Fibroblast of lung (primary cell): Measurements from ENCODE around the gene PDS5B. TPM values are rescaled to one million over a fixed set of nuclear protein-coding genes. Genes with fewer than 3 reads are reported as not detected.

Source experiments
- DNase-seq, 2 donors: peaks; one replicate each; pipeline versions ENCODE4 v3.0.0 to v3.0.0-alpha.2; 2010; ENCODE audit warnings: low read depth in 2 of 2
- H2AFZ ChIP-seq: 2 replicates; pipeline ENCODE4 v1.5.1; 2012; ENCODE audit warnings: low read length, control low read depth, inconsistent platforms
- H3K27ac ChIP-seq: 2 replicates; pipeline ENCODE4 v1.5.1; 2011; ENCODE audit warnings: low read length, control low read depth; ENCODE audit not compliant: insufficient read depth
- H3K27me3 ChIP-seq: 2 replicates; pipeline ENCODE4 v1.5.1; 2011; ENCODE audit warnings: mild to moderate bottlenecking, low read length; ENCODE audit not compliant: control insufficient read depth, insufficient read depth
- H3K36me3 ChIP-seq: 2 replicates; pipeline ENCODE4 v1.5.1; 2011; ENCODE audit warnings: low read length; ENCODE audit not compliant: control insufficient read depth, insufficient read depth
- H3K4me1 ChIP-seq: 2 replicates; pipeline ENCODE4 v1.5.1; 2011; ENCODE audit warnings: low read length; ENCODE audit not compliant: control insufficient read depth, insufficient read depth; ENCODE audit errors: extremely low read depth
- H3K4me2 ChIP-seq: 2 replicates; pipeline ENCODE4 v1.5.1; 2011; ENCODE audit warnings: low read length, control low read depth; ENCODE audit not compliant: insufficient read depth; ENCODE audit errors: extremely low read depth
- H3K4me3 ChIP-seq, 4 experiments: fragments of 200-600 bp in 1 of 4; sonication (generic) in 1 of 4; replicated peaks in 1 of 4; 2 replicates each; pipeline ENCODE4 v1.5.1; 2011 to 2016; ENCODE audit warnings: low read length in 4 of 4, low read depth in 3 of 4, mild to moderate bottlenecking in 3 of 4, control low read depth in 2 of 4, inconsistent platforms in 1 of 4, mixed read lengths in 1 of 4; ENCODE audit not compliant: insufficient read depth in 1 of 4; ENCODE audit errors: control extremely low read depth in 1 of 4
- H3K79me2 ChIP-seq: 2 replicates; pipeline ENCODE4 v1.5.1; 2012; ENCODE audit warnings: mild to moderate bottlenecking, low read length, inconsistent platforms; ENCODE audit not compliant: control insufficient read depth, insufficient read depth
- H3K9ac ChIP-seq: 2 replicates; pipeline ENCODE4 v1.5.1; 2011; ENCODE audit warnings: mild to moderate bottlenecking, low read length, control low read depth; ENCODE audit not compliant: insufficient read depth
- H3K9me3 ChIP-seq: 2 replicates; pipeline ENCODE4 v1.5.1; 2012; ENCODE audit warnings: low read depth, low read length; ENCODE audit not compliant: control insufficient read depth, insufficient read depth
- H4K20me1 ChIP-seq: 2 replicates; pipeline ENCODE4 v1.5.1; 2011; ENCODE audit warnings: low read length; ENCODE audit not compliant: control insufficient read depth, insufficient read depth; ENCODE audit errors: extremely low read depth
- EZH2 ChIP-seq: IDR thresholded peaks from 2 replicates; pipeline ENCODE4 v1.5.1; 2012; ENCODE audit warnings: low read length, control low read depth, mild to moderate bottlenecking; ENCODE audit errors: missing control alignments
- polyA plus RNA-seq, 2 donors: library from polyadenylated mRNA; depleted of rRNA in 1 of 2; stranded (reverse) in 1 of 2; unstranded in 1 of 2; fragments of >200 nt; gene quantifications; 2 replicates each; pipeline ENCODE4 v1.2.1, GENCODE V29; 2011 to 2012; ENCODE audit warnings: missing spikeins in 1 of 2
- total RNA-seq: library from RNA; depleted of rRNA; stranded (reverse); fragments of >200 nt; gene quantifications from 2 replicates; pipeline ENCODE4 v1.2.1, GENCODE V29; 2014
- TF ChIP-seq, protein P1 (sequence below), 2 donors: IDR thresholded peaks in 1 of 2; conservative IDR thresholded peaks in 1 of 2; 1 replicate in 1 of 2; 2 replicates in 1 of 2; pipeline ENCODE4 v1.5.1; 2011 to 2012; ENCODE audit warnings: low read length in 2 of 2, control low read depth in 1 of 2, inconsistent platforms in 1 of 2, low read depth in 1 of 2, mild to moderate bottlenecking in 1 of 2

Gene PDS5B
- total and polyA plus RNA-seq, 2 donors (not counting 1 experiment from before 2014, with no cell fraction given): 18.6 to 25.6 TPM

DNA sequence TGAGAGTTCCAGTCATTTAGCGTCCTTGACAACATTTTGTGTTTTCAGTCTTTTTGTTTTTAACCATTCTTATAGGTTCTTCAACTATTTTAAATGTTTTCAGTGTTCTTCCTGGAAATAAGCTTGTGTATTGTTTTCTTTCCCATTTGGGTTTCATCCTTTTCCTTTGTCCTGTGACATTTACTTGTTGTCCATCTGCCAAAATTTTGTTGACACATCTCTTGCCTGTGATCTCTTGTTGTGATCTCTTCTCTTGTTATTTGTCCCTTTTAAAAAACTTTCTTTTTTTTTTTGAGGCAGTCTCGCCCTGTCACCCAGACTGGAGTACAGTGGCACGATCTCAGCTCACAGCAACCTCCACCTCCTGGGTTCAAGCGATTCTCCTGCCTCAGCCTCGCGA is 96.5 kb downstream of the PDS5B start:
- Histone ChIP-seq H3K27me3 (no peaks in the 10 kb centered on the region), H4K20me1 (no peaks in the 10 kb centered on the region), H3K4me3 (no peak overlapping the region), H3K36me3 (no peaks in the 10 kb centered on the region), H3K4me1 (no peaks in the 10 kb centered on the region), H2AFZ (no peak overlapping the region), H3K27ac (no peak overlapping the region), H3K9me3 (no peaks in the 10 kb centered on the region), H3K4me2 (no peak overlapping the region), H3K9ac (no peak overlapping the region), H3K79me2 (no peaks in the 10 kb centered on the region)
- DNase-seq: no peak
- TF ChIP-seq EZH2: no peak
- TF ChIP-seq, protein P1, sequence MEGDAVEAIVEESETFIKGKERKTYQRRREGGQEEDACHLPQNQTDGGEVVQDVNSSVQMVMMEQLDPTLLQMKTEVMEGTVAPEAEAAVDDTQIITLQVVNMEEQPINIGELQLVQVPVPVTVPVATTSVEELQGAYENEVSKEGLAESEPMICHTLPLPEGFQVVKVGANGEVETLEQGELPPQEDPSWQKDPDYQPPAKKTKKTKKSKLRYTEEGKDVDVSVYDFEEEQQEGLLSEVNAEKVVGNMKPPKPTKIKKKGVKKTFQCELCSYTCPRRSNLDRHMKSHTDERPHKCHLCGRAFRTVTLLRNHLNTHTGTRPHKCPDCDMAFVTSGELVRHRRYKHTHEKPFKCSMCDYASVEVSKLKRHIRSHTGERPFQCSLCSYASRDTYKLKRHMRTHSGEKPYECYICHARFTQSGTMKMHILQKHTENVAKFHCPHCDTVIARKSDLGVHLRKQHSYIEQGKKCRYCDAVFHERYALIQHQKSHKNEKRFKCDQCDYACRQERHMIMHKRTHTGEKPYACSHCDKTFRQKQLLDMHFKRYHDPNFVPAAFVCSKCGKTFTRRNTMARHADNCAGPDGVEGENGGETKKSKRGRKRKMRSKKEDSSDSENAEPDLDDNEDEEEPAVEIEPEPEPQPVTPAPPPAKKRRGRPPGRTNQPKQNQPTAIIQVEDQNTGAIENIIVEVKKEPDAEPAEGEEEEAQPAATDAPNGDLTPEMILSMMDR (conservative IDR thresholded peaks at IDR 0.05 in 1 of 2, IDR thresholded peaks at IDR 0.05 in 1 of 2; ENCODE audit: low read depth in 1 of 2, low read length in 2 of 2): no peak

DNA sequence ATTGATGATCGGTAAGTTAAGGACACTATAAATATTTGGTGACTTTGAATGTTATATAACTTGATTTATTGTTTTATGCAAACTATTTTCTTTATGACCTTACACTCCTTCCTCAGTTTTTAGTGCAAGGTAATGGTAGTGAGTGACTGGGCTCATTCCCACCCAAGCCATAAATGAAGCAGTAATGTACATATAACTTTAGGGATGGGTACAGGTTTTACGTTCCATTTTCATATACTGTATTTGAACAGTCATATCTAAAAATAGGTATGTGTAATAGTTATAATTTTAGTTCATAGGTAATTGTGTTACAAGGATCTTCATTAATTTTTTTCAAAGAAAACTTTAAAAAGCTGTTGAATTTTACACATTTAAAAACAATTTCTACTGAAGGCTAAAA is 101.0 kb downstream of the PDS5B start:
- no peaks in the 10 kb centered on the region for H4K20me1 ChIP-seq
- H3K36me3 ChIP-seq: no peaks in the 10 kb centered on the region
- no peak overlapping the region for H3K4me2 ChIP-seq
- no peak overlapping the region for H3K9ac ChIP-seq
- no peaks in the 10 kb centered on the region for H3K79me2 ChIP-seq
- no peaks in the 10 kb centered on the region for H3K9me3 ChIP-seq
- no peaks in the 10 kb centered on the region for H3K4me1 ChIP-seq
- H2AFZ ChIP-seq: no peak overlapping the region
- no peaks in the 10 kb centered on the region for H3K27me3 ChIP-seq
- no peak overlapping the region for H3K27ac ChIP-seq
- no peak overlapping the region for H3K4me3 ChIP-seq
- DNase-seq: no peak
- TF ChIP-seq, protein P1 (conservative IDR thresholded peaks at IDR 0.05 in 1 of 2, IDR thresholded peaks at IDR 0.05 in 1 of 2; ENCODE audit: low read depth in 1 of 2, low read length in 2 of 2): no peak
- no peak for TF ChIP-seq EZH2

DNA sequence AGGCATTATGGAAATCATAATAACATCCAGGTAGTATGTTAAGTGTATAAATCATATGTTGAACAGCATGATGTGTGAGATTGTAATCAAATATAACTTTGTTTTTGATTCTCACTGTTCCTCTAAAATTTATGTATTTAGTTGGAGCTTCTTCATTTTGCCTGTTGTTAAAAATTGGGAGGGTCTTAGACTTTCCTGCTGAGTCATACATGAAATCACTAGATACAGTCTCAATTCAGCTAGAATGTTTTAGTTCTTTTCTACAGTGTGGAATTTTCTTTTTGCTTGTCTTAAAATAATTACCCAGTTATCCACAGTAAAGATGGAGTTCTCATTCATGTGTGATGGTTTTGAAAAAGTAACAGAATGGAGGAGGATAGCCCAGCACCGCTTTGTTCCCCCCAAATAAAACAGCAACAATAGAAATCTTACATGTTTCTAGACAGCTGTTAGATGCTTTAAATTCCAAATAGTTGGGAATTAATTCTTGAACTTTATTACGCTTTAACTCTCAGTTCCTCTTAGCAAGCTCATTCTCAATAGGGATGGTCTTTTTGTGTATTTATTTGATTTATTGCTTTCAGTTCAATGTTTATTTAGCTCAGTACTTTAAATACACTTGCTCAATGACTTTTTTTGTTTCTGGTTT is 109.5 kb downstream of the PDS5B start:
- no peaks in the 10 kb centered on the region for H4K20me1 ChIP-seq
- H3K9ac ChIP-seq: no peak overlapping the region
- H3K4me3 ChIP-seq: no peak overlapping the region
- peak; percentile 4 to 15 for DNase-seq
- no peaks in the 10 kb centered on the region for H3K79me2 ChIP-seq
- no peak overlapping the region for H3K4me2 ChIP-seq
- TF ChIP-seq, protein P1 (conservative IDR thresholded peaks at IDR 0.05 in 1 of 2, IDR thresholded peaks at IDR 0.05 in 1 of 2; ENCODE audit: low read depth in 1 of 2, low read length in 2 of 2): no peak
- no peak for TF ChIP-seq EZH2
- no peaks in the 10 kb centered on the region for H3K9me3 ChIP-seq
- no peaks in the 10 kb centered on the region for H3K27me3 ChIP-seq
- H3K4me1 ChIP-seq: no peaks in the 10 kb centered on the region
- no peak overlapping the region for H2AFZ ChIP-seq
- no peaks in the 10 kb centered on the region for H3K36me3 ChIP-seq
- no peak overlapping the region for H3K27ac ChIP-seq
